ENCODE data around the gene STX18.

STX18 gene

DNA sequence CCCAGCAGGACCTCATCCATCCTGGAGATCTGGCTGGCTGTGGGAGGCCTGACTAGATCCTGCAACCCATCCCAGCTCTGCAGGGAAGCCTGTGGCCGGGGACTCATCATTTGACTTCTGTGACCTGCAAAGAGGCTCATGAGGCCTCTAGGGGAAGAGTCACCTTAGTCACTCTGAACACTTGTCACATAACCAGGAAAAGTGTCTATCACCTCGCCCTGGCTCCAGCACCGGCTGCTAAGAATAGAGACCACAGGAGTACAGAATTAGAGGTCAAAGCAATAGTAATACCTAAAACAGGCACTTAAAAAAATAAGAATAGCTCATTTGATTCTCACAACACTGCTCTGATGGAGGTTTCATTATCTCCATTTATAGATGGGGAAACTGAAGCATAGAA is 158.8 kb downstream of the STX18 start:
- TF ChIP-seq, protein P1, sequence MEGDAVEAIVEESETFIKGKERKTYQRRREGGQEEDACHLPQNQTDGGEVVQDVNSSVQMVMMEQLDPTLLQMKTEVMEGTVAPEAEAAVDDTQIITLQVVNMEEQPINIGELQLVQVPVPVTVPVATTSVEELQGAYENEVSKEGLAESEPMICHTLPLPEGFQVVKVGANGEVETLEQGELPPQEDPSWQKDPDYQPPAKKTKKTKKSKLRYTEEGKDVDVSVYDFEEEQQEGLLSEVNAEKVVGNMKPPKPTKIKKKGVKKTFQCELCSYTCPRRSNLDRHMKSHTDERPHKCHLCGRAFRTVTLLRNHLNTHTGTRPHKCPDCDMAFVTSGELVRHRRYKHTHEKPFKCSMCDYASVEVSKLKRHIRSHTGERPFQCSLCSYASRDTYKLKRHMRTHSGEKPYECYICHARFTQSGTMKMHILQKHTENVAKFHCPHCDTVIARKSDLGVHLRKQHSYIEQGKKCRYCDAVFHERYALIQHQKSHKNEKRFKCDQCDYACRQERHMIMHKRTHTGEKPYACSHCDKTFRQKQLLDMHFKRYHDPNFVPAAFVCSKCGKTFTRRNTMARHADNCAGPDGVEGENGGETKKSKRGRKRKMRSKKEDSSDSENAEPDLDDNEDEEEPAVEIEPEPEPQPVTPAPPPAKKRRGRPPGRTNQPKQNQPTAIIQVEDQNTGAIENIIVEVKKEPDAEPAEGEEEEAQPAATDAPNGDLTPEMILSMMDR (IDR thresholded peaks at IDR 0.05) = no peak
- H3K4me3 ChIP-seq (ENCODE audit: low read depth in 1 of 2, low read length in 1 of 2) = no peak overlapping the region
- no peaks in the 10 kb centered on the region for H3K36me3 ChIP-seq
- no peak overlapping the region for H3K27ac ChIP-seq
- H3K9me3 ChIP-seq = no peaks in the 10 kb centered on the region
- H3K27me3 ChIP-seq = peaks cover 82% of the 10 kb centered on the region
- H3K4me1 ChIP-seq (ENCODE audit: control insufficient read depth in 1 of 2, insufficient read depth in 1 of 2, low read depth in 1 of 2, low read length in 1 of 2) = no peaks in the 10 kb centered on the region

DNA sequence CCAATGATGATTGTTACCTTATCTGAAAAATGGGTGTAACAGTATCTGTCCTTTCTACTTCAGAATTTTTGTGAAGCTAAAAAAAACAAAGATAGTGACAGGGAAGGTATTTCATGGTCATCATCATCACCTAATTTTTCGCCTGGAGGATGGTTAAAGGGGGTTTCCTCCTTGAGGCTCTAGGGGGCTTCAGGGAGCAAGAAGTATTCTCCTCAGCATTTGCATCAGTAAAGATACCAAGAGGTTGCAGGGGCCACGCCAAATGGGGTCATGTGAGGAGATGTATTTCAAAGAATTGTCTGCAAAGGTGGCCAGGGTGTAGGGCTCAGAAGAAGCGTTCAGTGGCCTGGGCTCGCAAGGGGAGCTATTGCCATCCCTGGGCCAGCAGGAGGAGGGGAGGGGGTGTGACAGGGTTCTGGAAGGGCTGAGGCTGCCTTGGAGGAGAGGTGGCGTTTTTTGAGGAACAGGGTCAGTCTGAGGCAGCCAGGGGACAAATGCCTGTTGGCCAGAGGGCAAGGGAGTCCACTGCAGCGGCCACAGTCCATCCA is 162.2 kb downstream of the STX18 start:
- Histone ChIP-seq H3K27ac (no peak overlapping the region), H3K27me3 (peaks cover 60% of the 10 kb centered on the region), H3K9me3 (no peaks in the 10 kb centered on the region), H3K36me3 (no peaks in the 10 kb centered on the region), H3K4me1 (ENCODE audit: control insufficient read depth in 1 of 2, insufficient read depth in 1 of 2, low read depth in 1 of 2, low read length in 1 of 2) (no peaks in the 10 kb centered on the region), H3K4me3 (ENCODE audit: low read depth in 1 of 2, low read length in 1 of 2) (no peak overlapping the region)
- TF ChIP-seq, protein P1 (IDR thresholded peaks at IDR 0.05) = no peak

DNA sequence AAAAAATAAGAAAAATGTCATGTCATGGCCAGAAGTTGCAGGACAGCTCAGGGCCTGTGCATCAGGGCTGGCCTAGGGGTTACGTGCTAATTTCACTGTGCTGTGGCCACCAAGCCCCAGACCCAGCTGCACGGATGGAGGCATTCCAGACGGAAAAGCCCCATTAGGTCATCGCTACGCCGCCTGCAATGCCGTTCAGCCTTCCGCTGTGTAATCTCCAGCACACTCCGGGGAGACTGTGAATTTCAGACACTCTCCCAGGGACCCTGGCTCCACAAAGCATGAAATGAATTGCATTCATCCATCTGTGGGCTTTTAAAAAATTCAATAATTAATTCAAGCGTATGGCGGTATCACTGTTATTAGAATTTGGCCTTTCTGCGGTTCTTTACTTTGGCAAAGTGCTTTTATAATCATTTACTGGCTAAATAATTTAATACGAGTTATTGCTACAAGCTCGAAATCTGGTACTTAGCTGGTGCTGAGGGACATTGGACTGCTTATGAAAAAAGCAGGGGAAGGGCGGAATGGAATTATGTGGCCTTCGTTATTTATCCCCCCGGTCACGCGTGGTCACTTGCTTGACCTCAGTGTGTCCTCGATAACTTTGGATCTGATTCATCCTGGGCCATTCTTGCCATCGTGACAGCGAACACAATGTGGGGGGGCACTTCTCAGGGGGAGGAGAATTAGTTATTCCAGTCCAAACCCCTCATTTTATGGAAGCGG is 164.0 kb downstream of the STX18 start:
- H3K27ac ChIP-seq = no peak overlapping the region
- peaks cover 42% of the 10 kb centered on the region for H3K27me3 ChIP-seq
- no peaks in the 10 kb centered on the region for H3K9me3 ChIP-seq
- no peak overlapping the region for H3K4me3 ChIP-seq (ENCODE audit: low read depth in 1 of 2, low read length in 1 of 2)
- no peaks in the 10 kb centered on the region for H3K36me3 ChIP-seq
- TF ChIP-seq, protein P1 (IDR thresholded peaks at IDR 0.05) = no peak
- no peaks in the 10 kb centered on the region for H3K4me1 ChIP-seq (ENCODE audit: control insufficient read depth in 1 of 2, insufficient read depth in 1 of 2, low read depth in 1 of 2, low read length in 1 of 2)

DNA sequence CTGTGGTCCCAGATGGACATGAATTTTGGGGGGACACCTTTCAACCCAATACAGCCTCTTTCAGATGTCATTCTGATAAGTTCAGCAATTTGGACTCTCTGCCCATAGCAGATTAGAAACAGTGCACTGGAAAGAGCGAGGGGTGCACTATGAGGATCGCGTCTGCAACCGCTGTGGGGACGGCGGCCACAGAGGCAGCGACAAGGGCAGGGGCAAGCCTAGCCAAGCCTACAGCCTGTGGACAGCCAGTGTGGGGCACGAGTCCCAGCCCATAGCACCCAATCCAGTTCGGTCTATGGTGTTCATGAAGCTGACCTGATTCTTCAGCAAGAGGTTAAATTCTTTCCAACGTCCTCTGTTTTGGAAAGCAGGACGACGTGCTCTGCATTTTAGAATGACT is 164.7 kb downstream of the STX18 start:
- no peaks in the 10 kb centered on the region for H3K4me1 ChIP-seq (ENCODE audit: control insufficient read depth in 1 of 2, insufficient read depth in 1 of 2, low read depth in 1 of 2, low read length in 1 of 2)

DNA sequence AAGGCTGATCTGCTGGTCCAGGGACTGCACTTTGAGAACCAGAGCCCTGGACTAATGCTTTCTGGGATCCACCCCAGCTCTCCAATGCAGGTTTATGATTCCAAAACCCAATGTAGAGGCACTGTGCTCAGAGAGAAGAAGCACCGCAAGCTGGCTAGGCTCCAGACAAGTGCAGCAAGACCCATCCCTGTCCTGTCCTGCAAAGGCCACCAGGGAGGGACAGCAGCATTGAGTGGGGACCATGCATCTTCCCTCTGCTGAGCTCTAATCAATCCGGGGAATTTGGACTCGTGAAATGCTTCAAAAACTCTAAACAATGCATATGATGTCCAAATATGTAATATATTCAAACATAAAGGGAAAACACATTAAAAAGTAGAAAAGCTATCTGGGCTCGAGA is 165.8 kb downstream of the STX18 start:
- H3K4me3 ChIP-seq (ENCODE audit: low read depth in 1 of 2, low read length in 1 of 2) = no peak overlapping the region
- H3K4me1 ChIP-seq (ENCODE audit: control insufficient read depth in 1 of 2, insufficient read depth in 1 of 2, low read depth in 1 of 2, low read length in 1 of 2) = no peaks in the 10 kb centered on the region
- TF ChIP-seq, protein P1 (IDR thresholded peaks at IDR 0.05) = no peak
- peaks cover 28% of the 10 kb centered on the region for H3K27me3 ChIP-seq
- no peaks in the 10 kb centered on the region for H3K9me3 ChIP-seq
- H3K27ac ChIP-seq = no peak overlapping the region
- no peaks in the 10 kb centered on the region for H3K36me3 ChIP-seq

More for the DNA sequence above, 164.7 kb downstream of the STX18 start:
- H3K27me3 ChIP-seq = peaks cover 35% of the 10 kb centered on the region
- TF ChIP-seq, protein P1 (IDR thresholded peaks at IDR 0.05) = no peak
- no peaks in the 10 kb centered on the region for H3K36me3 ChIP-seq
- H3K4me3 ChIP-seq (ENCODE audit: low read depth in 1 of 2, low read length in 1 of 2) = no peak overlapping the region
- H3K9me3 ChIP-seq = no peaks in the 10 kb centered on the region
- H3K27ac ChIP-seq = no peak overlapping the region

Measured in neutrophil (primary cell).